Nephron progenitor cell (in vitro differentiated cells): ENCODE data around the gene ANKMY1.

Experiments used
- DNase-seq: peaks from one replicate; pipeline ENCODE4 v3.0.0; 2021
- H3K27ac Mint-ChIP-seq: 2 replicates; pipeline ENCODE4 v1.8.0; 2021; ENCODE audit warnings: mild to moderate bottlenecking, moderate library complexity, mixed read lengths
- H3K27me3 Mint-ChIP-seq: 2 replicates; pipeline ENCODE4 v1.8.0; 2021; ENCODE audit warnings: mild to moderate bottlenecking, low read depth, mixed read lengths; ENCODE audit not compliant: poor library complexity
- H3K36me3 Mint-ChIP-seq: 2 replicates; pipeline ENCODE4 v1.8.0; 2021; ENCODE audit warnings: low read depth, mixed read lengths
- H3K4me1 Mint-ChIP-seq: 2 replicates; pipeline ENCODE4 v1.8.0; 2021; ENCODE audit warnings: mixed read lengths
- H3K4me3 Mint-ChIP-seq: 2 replicates; pipeline ENCODE4 v1.8.0; 2021; ENCODE audit warnings: mild to moderate bottlenecking, moderate library complexity, mixed read lengths
- H3K9me3 Mint-ChIP-seq: 2 replicates; pipeline ENCODE4 v1.8.0; 2021; ENCODE audit warnings: mild to moderate bottlenecking, moderate library complexity, mixed read lengths
- TF ChIP-seq, protein P1 (sequence below): fragments of 200-600 bp; sonication (generic); IDR thresholded peaks from 2 replicates; pipeline ENCODE4 v1.5.0; 2021; ENCODE audit warnings: antibody characterized with exemption

ANKMY1 gene

GRCh38 chr2:240463866-240464481 is 93.8 kb downstream of the ANKMY1 start:
- TF ChIP-seq, protein P1, sequence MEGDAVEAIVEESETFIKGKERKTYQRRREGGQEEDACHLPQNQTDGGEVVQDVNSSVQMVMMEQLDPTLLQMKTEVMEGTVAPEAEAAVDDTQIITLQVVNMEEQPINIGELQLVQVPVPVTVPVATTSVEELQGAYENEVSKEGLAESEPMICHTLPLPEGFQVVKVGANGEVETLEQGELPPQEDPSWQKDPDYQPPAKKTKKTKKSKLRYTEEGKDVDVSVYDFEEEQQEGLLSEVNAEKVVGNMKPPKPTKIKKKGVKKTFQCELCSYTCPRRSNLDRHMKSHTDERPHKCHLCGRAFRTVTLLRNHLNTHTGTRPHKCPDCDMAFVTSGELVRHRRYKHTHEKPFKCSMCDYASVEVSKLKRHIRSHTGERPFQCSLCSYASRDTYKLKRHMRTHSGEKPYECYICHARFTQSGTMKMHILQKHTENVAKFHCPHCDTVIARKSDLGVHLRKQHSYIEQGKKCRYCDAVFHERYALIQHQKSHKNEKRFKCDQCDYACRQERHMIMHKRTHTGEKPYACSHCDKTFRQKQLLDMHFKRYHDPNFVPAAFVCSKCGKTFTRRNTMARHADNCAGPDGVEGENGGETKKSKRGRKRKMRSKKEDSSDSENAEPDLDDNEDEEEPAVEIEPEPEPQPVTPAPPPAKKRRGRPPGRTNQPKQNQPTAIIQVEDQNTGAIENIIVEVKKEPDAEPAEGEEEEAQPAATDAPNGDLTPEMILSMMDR, result no peak
- Mint-ChIP-seq H3K27ac (no peak overlapping the region), H3K4me3 (no peak overlapping the region), H3K27me3 (no peaks in the 10 kb centered on the region), H3K9me3 (no peaks in the 10 kb centered on the region), H3K36me3 (peaks cover 4% of the 10 kb centered on the region), H3K4me1 (peaks cover 4% of the 10 kb centered on the region)
- DNase-seq, result no peak

- TF ChIP-seq, protein P1, result no peak
- Mint-ChIP-seq H3K36me3 (peaks cover 4% of the 10 kb centered on the region), H3K9me3 (no peaks in the 10 kb centered on the region), H3K4me3 (no peak overlapping the region), H3K4me1 (peaks cover 4% of the 10 kb centered on the region), H3K27me3 (no peaks in the 10 kb centered on the region), H3K27ac (no peak overlapping the region)
- DNase-seq, result peak; percentile 1
Observed at GRCh38 chr2:240463274-240463865, 94.4 kb downstream of the ANKMY1 start.

DNA sequence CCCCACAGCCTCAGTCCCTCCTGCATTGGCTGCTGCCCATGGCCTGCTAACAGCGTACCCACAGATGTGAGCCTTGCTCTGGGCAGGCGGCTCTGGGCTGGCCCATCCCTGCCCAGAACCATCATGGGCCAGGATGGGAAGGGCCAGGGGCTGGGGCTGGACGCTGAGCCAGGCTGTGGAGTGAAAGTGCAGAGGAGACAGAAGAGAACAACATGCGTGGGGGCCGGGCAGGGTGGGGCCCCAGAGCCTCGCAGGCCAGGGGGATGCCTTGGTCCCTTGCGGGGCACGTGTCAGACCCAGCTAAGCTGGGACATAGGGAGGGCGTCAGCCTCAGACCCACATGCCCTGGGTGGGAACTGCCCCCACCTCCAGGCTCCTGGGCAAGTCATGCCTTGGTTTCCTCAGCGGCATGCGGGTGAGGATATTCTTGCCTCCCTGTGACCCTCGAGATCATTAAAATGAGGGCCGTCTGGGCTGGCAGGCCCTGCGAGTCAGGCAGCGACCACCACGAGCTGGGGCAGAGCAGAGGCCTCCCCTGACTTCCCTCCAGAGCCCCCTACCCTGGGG is 95.0 kb downstream of the ANKMY1 start:
- H3K36me3 Mint-ChIP-seq, result peaks cover 4% of the 10 kb centered on the region
- H3K4me1 Mint-ChIP-seq, result peaks cover 8% of the 10 kb centered on the region
- no peaks in the 10 kb centered on the region for H3K9me3 Mint-ChIP-seq
- no peak overlapping the region for H3K27ac Mint-ChIP-seq
- no peak for DNase-seq
- H3K4me3 Mint-ChIP-seq, result no peak overlapping the region
- H3K27me3 Mint-ChIP-seq, result no peaks in the 10 kb centered on the region
- TF ChIP-seq, protein P1, result no peak

GRCh38 chr2:240462073-240462706 is 95.6 kb downstream of the ANKMY1 start:
- H3K4me1 Mint-ChIP-seq, result peaks cover 14% of the 10 kb centered on the region
- TF ChIP-seq, protein P1, result no peak
- DNase-seq, result peak; percentile 0
- no peak overlapping the region for H3K27ac Mint-ChIP-seq
- H3K27me3 Mint-ChIP-seq, result no peaks in the 10 kb centered on the region
- peaks cover 4% of the 10 kb centered on the region for H3K36me3 Mint-ChIP-seq
- no peaks in the 10 kb centered on the region for H3K9me3 Mint-ChIP-seq
- no peak overlapping the region for H3K4me3 Mint-ChIP-seq

GRCh38 chr2:240461471-240462072 is 96.2 kb downstream of the ANKMY1 start:
- TF ChIP-seq, protein P1, result no peak
- peaks cover 4% of the 10 kb centered on the region for H3K36me3 Mint-ChIP-seq
- peak; percentile 1 for DNase-seq
- H3K4me3 Mint-ChIP-seq, result no peak overlapping the region
- no peaks in the 10 kb centered on the region for H3K9me3 Mint-ChIP-seq
- no peak overlapping the region for H3K27ac Mint-ChIP-seq
- H3K4me1 Mint-ChIP-seq, result peaks cover 21% of the 10 kb centered on the region
- no peaks in the 10 kb centered on the region for H3K27me3 Mint-ChIP-seq
